Neutrophil (primary cell): ENCODE results near the gene OSMR.

Experiments used
- H3K27ac ChIP-seq: fragments of 200-600 bp; sonication (generic); 2 replicates; pipeline ENCODE4 v1.5.1; 2016; ENCODE audit warnings: mild to moderate bottlenecking, moderate library complexity
- H3K27me3 ChIP-seq: fragments of 200-600 bp; sonication (generic); 2 replicates; pipeline ENCODE4 v1.6.0; 2016; ENCODE audit warnings: mild to moderate bottlenecking
- H3K36me3 ChIP-seq: fragments of 200-600 bp; sonication (generic); 2 replicates; pipeline ENCODE4 v1.5.1; 2017
- H3K4me1 ChIP-seq, 2 experiments: fragments of 200-600 bp in 1 of 2; sonication (generic) in 1 of 2; 1 replicate in 1 of 2; 2 replicates in 1 of 2; pipeline versions ENCODE4 v1.5.1 to v1.6.1; 2013 to 2016; ENCODE audit warnings: low read depth in 1 of 2, low read length in 1 of 2, mild to moderate bottlenecking in 1 of 2, moderate library complexity in 1 of 2; ENCODE audit not compliant: control insufficient read depth in 1 of 2, insufficient read depth in 1 of 2
- H3K4me3 ChIP-seq, 2 experiments: fragments of 200-600 bp in 1 of 2; sonication (generic) in 1 of 2; 1 replicate in 1 of 2; 2 replicates in 1 of 2; pipeline ENCODE4 v1.5.1; 2013 to 2016; ENCODE audit warnings: low read depth in 1 of 2, low read length in 1 of 2, mild to moderate bottlenecking in 1 of 2, moderate library complexity in 1 of 2
- H3K9me3 ChIP-seq: fragments of 200-600 bp; sonication (generic); 2 replicates; pipeline ENCODE4 v1.5.1; 2016
- TF ChIP-seq, protein P1 (sequence below): fragments of 200-600 bp; sonication (generic); IDR thresholded peaks from 2 replicates; pipeline ENCODE4 v1.5.1; 2016; ENCODE audit warnings: antibody characterized with exemption

OSMR gene

DNA sequence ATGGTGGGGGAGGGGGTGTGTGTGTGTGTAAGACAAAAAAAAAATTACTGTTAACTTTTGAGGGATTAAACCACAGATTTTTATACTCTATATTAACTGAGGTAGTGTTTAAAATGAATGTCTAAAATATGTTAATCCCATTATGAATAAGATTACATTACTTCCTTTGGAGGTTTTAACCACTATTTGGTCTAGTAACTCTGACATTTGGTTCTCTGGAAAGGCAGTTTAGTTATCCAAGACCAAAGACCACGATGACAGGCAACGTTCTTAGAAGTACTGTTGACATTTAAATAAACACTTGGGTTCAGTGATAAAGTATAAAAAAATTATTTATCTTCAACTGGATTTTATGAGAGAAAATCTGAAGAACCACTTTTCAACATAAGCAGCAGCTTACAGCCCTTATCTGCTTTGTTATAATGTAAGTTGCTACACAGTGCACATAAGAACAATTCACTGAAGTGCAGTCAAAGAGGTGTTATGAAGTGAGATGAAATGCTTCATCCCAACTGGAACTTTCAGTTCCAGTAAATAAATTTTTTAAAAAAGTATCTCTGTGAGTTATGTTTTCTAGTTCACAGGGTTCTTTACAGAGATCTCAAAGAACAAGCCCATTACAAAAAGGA lies 94.5 kb downstream of the OSMR start:
- no peaks in the 10 kb centered on the region for H3K27me3 ChIP-seq
- peaks cover 93% of the 10 kb centered on the region for H3K36me3 ChIP-seq
- H3K27ac ChIP-seq = no peak overlapping the region
- TF ChIP-seq, protein P1, sequence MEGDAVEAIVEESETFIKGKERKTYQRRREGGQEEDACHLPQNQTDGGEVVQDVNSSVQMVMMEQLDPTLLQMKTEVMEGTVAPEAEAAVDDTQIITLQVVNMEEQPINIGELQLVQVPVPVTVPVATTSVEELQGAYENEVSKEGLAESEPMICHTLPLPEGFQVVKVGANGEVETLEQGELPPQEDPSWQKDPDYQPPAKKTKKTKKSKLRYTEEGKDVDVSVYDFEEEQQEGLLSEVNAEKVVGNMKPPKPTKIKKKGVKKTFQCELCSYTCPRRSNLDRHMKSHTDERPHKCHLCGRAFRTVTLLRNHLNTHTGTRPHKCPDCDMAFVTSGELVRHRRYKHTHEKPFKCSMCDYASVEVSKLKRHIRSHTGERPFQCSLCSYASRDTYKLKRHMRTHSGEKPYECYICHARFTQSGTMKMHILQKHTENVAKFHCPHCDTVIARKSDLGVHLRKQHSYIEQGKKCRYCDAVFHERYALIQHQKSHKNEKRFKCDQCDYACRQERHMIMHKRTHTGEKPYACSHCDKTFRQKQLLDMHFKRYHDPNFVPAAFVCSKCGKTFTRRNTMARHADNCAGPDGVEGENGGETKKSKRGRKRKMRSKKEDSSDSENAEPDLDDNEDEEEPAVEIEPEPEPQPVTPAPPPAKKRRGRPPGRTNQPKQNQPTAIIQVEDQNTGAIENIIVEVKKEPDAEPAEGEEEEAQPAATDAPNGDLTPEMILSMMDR = no peak
- H3K4me3 ChIP-seq = no peak overlapping the region
- H3K9me3 ChIP-seq = no peaks in the 10 kb centered on the region
- H3K4me1 ChIP-seq = no peaks in the 10 kb centered on the region

DNA sequence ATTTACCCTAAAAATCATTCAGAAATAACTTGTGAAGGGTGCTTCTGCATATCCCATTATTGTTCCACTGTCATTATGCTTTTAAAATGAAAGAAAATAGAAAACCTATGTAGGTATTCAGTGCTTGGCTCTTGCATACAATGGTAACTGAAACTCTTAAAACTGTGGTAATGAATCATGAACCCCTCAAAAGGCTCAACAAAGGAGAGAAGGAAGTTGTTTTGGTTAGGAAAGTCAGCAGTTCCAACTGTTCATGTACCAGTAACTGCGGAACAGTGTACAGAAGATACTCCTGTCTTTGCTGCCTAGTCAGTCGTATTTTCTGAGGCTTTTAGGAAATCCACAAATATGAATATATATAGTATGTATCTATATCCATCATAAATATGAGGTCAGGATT lies 96.1 kb downstream of the OSMR start:
- H3K4me1 ChIP-seq = no peaks in the 10 kb centered on the region
- no peaks in the 10 kb centered on the region for H3K9me3 ChIP-seq
- no peak overlapping the region for H3K4me3 ChIP-seq
- TF ChIP-seq, protein P1 = no peak
- peaks cover 95% of the 10 kb centered on the region for H3K36me3 ChIP-seq
- H3K27ac ChIP-seq = no peak overlapping the region
- H3K27me3 ChIP-seq = no peaks in the 10 kb centered on the region

DNA sequence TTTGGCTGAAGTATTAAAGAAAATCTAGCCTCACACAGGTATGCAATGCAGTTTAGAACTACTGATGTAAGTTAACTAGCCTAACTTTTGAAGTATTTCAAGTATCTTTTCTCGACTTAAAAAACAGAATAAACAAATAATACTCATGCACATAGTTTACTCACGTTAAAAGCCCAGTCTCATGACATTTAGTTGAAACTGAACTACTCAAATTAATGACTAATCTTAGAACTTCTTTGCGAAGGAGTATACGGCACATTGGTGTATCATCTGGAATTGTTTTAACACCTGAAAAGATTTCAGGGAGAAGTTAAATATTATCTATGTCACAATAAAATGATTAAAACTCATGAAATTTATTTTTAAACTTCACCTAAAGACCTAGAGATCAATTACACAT lies 98.5 kb downstream of the OSMR start:
- TF ChIP-seq, protein P1 = no peak
- H3K36me3 ChIP-seq = peaks cover 98% of the 10 kb centered on the region

DNA sequence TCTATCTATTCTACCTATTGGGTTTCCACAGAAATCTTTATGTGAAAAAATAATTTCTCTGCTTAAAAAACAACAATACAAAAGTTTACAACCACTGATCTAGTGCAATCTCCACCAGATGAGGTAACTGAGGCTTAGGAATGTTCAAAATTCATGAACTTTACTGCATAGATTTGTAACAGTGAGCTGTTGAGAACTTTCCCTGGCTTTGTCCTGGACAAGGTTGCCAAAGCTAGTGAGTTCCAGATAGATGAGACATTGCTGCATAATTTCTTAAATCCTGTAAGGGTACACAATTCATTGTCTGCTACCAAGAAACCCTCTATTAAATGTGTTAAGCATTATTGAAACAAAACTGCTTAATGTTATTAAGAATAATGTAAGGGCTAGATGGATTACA lies 102.7 kb downstream of the OSMR start:
- peaks cover 100% of the 10 kb centered on the region for H3K36me3 ChIP-seq
- H3K27me3 ChIP-seq = no peaks in the 10 kb centered on the region
- no peaks in the 10 kb centered on the region for H3K4me1 ChIP-seq
- TF ChIP-seq, protein P1 = no peak
- H3K27ac ChIP-seq = no peak overlapping the region
- H3K4me3 ChIP-seq = no peak overlapping the region
- no peaks in the 10 kb centered on the region for H3K9me3 ChIP-seq

More for the DNA sequence above, 98.5 kb downstream of the OSMR start:
- H3K4me1 ChIP-seq = no peaks in the 10 kb centered on the region
- H3K27ac ChIP-seq = no peak overlapping the region
- H3K4me3 ChIP-seq = no peak overlapping the region
- H3K27me3 ChIP-seq = no peaks in the 10 kb centered on the region
- no peaks in the 10 kb centered on the region for H3K9me3 ChIP-seq

DNA sequence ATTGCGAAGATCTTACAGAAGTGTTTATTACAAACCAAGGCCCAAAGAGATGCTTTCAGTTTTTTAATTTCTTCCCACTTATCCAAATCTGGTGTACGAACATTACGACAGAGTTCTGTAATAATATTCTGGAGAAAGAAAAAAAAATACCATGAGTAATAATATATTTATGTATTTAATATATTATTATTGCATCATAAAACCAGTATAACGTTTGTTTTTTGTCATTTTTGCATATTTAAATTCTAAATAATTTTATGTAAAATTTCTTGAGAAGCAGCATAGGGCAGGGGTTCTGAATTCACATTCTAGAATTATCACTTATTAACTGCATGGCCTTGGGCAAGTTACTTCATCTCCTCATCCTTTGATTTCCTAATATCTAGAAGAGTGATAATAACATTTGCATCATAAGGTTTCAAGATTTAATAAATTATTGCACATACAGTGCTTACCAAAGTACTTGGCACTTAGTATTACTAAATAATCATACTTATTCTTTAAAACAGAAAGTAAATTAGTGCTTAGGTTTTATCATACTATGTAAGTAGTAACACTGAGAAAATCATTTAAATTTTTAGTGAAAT lies 107.7 kb downstream of the OSMR start:
- Histone ChIP-seq H3K4me1 (no peaks in the 10 kb centered on the region), H3K4me3 (no peak overlapping the region), H3K27ac (no peak overlapping the region), H3K27me3 (no peaks in the 10 kb centered on the region), H3K9me3 (no peaks in the 10 kb centered on the region), H3K36me3 (peaks cover 100% of the 10 kb centered on the region)
- TF ChIP-seq, protein P1 = no peak
